AML-193 (cell line): ENCODE measurements around the gene SLIT3.

Source experiments
- DNase-seq, 2 experiments: peaks; one replicate each; lab custom pipeline; 2025; lab: John Stamatoyannopoulos, UW

The SLIT3 gene

GRCh38 chr5:168992016-168992415 lies 308.9 kb downstream of the SLIT3 start:
- no peak for DNase-seq

- DNase-seq: no peak
Measured at GRCh38 chr5:168991311-168991710, 309.6 kb downstream of the SLIT3 start.

- DNase-seq: no peak
Measured at GRCh38 chr5:168990679-168991078, 310.3 kb downstream of the SLIT3 start.

- DNase-seq: no peak
Measured at GRCh38 chr5:168989731-168990505, 311.0 kb downstream of the SLIT3 start.

- DNase-seq: no peak
Measured at GRCh38 chr5:168988699-168989098, 312.2 kb downstream of the SLIT3 start.

- peak; percentile 11 to 33 for DNase-seq
Measured at GRCh38 chr5:168987543-168988300, 313.2 kb downstream of the SLIT3 start.

- no peak for DNase-seq
Measured at GRCh38 chr5:168985454-168985853, 315.5 kb downstream of the SLIT3 start.

GRCh38 chr5:168984135-168984675 lies 316.7 kb downstream of the SLIT3 start:
- DNase-seq: no peak

GRCh38 chr5:168979135-168979534 lies 321.8 kb downstream of the SLIT3 start:
- DNase-seq: no peak

- no peak for DNase-seq
Measured at GRCh38 chr5:168978500-168978899, 322.4 kb downstream of the SLIT3 start.

GRCh38 chr5:168978015-168978414 lies 322.9 kb downstream of the SLIT3 start:
- no peak for DNase-seq

- DNase-seq: no peak
Measured at GRCh38 chr5:168976311-168976970, 324.5 kb downstream of the SLIT3 start.

- no peak for DNase-seq
Measured at GRCh38 chr5:168975331-168975730, 325.6 kb downstream of the SLIT3 start.

- DNase-seq: no peak
Measured at GRCh38 chr5:168974082-168974481, 326.9 kb downstream of the SLIT3 start.

- DNase-seq: no peak
Measured at GRCh38 chr5:168972731-168973130, 328.2 kb downstream of the SLIT3 start.

- no peak for DNase-seq
Measured at GRCh38 chr5:168971100-168971499, 329.8 kb downstream of the SLIT3 start.

GRCh38 chr5:168969326-168969886 lies 331.5 kb downstream of the SLIT3 start:
- DNase-seq: no peak

- no peak for DNase-seq
Measured at GRCh38 chr5:168967882-168968620, 332.9 kb downstream of the SLIT3 start.

GRCh38 chr5:168965638-168966037 lies 335.3 kb downstream of the SLIT3 start:
- DNase-seq: no peak

GRCh38 chr5:168964182-168964581 lies 336.8 kb downstream of the SLIT3 start:
- no peak for DNase-seq

- no peak for DNase-seq
Measured at GRCh38 chr5:168962306-168962705, 338.6 kb downstream of the SLIT3 start.
